Astrocyte (in vitro differentiated cells and primary cell): ENCODE data around the gene BBX. TPM values are rescaled to one million over a fixed set of nuclear protein-coding genes. Genes with fewer than 3 reads are reported as not detected.

ENCODE experiments used
- DNase-seq: peaks from one replicate; pipeline ENCODE4 v3.0.0-alpha.2; 2010; ENCODE audit warnings: low read depth
- FAIRE-seq: peaks from 2 replicates; lab custom pipeline; 2011; peaks lifted over from hg19 to GRCh38; lab: Jason Lieb, UNC
- H2AFZ ChIP-seq: 2 replicates; pipeline ENCODE4 v1.6.0; 2012; ENCODE audit warnings: low read depth, low read length, inconsistent platforms
- H3K27ac ChIP-seq: 2 replicates; pipeline ENCODE4 v1.5.1; 2011; ENCODE audit warnings: low read depth, low read length, inconsistent platforms
- H3K27me3 ChIP-seq: 2 replicates; pipeline ENCODE4 v1.6.0; 2011; ENCODE audit warnings: low read length, inconsistent platforms; ENCODE audit not compliant: insufficient read depth
- H3K36me3 ChIP-seq: 2 replicates; pipeline ENCODE4 v1.5.1; 2011; ENCODE audit warnings: low read length, inconsistent platforms; ENCODE audit not compliant: insufficient read depth
- H3K4me1 ChIP-seq: 2 replicates; pipeline ENCODE4 v1.5.1; 2011; ENCODE audit warnings: low read length, inconsistent platforms; ENCODE audit not compliant: insufficient read depth
- H3K4me2 ChIP-seq: 2 replicates; pipeline ENCODE4 v1.6.0; 2012; ENCODE audit warnings: low read length, inconsistent platforms
- H3K4me3 ChIP-seq: 2 replicates; pipeline ENCODE4 v1.5.1; 2011; ENCODE audit warnings: low read depth, mild to moderate bottlenecking, low read length, inconsistent platforms; ENCODE audit not compliant: insufficient read depth
- H3K79me2 ChIP-seq: 2 replicates; pipeline ENCODE4 v1.6.0; 2012; ENCODE audit warnings: mild to moderate bottlenecking, low read length, inconsistent platforms; ENCODE audit not compliant: insufficient read depth
- H3K9ac ChIP-seq: 2 replicates; pipeline ENCODE4 v1.6.0; 2012; ENCODE audit warnings: mild to moderate bottlenecking, low read length, inconsistent platforms
- H3K9me3 ChIP-seq: 2 replicates; pipeline ENCODE4 v1.5.1; 2012; ENCODE audit warnings: low read depth, mild to moderate bottlenecking, low read length, inconsistent platforms; ENCODE audit not compliant: insufficient read depth
- H4K20me1 ChIP-seq: 2 replicates; pipeline ENCODE4 v1.6.0; 2012; ENCODE audit warnings: low read length, inconsistent platforms; ENCODE audit not compliant: insufficient read depth
- H3K27ac Mint-ChIP-seq: one replicate; pipeline ENCODE4 v1.8.0; 2021; ENCODE audit warnings: mild to moderate bottlenecking, mixed read lengths; ENCODE audit not compliant: unreplicated experiment
- H3K27me3 Mint-ChIP-seq: one replicate; pipeline ENCODE4 v1.8.0; 2021; ENCODE audit warnings: low read depth, mixed read lengths; ENCODE audit not compliant: unreplicated experiment
- H3K36me3 Mint-ChIP-seq: one replicate; pipeline ENCODE4 v1.8.0; 2021; ENCODE audit warnings: low read depth, mixed read lengths; ENCODE audit not compliant: unreplicated experiment
- H3K4me1 Mint-ChIP-seq: one replicate; pipeline ENCODE4 v1.8.0; 2021; ENCODE audit warnings: low read depth, mixed read lengths; ENCODE audit not compliant: unreplicated experiment
- H3K4me3 Mint-ChIP-seq: one replicate; pipeline ENCODE4 v1.8.0; 2021; ENCODE audit warnings: mild to moderate bottlenecking, moderate library complexity, mixed read lengths; ENCODE audit not compliant: unreplicated experiment
- H3K9me3 Mint-ChIP-seq: one replicate; pipeline ENCODE4 v1.8.0; 2021; ENCODE audit warnings: mild to moderate bottlenecking, mixed read lengths; ENCODE audit not compliant: unreplicated experiment
- EZH2 ChIP-seq: IDR thresholded peaks from 2 replicates; pipeline ENCODE4 v1.6.1; 2012; ENCODE audit warnings: mild to moderate bottlenecking, low read length, inconsistent platforms; ENCODE audit not compliant: insufficient read depth
- total RNA-seq: library from RNA; stranded (reverse); gene quantifications from 2 replicates; pipeline ENCODE4 v1.2.1, GENCODE V29; 2021
- TF ChIP-seq, protein P1 (sequence below): IDR thresholded peaks from 2 replicates; pipeline ENCODE4 v1.5.1; 2011; ENCODE audit warnings: low read depth, mild to moderate bottlenecking, inconsistent platforms, low read length, moderate library complexity; ENCODE audit not compliant: insufficient read depth

BBX gene
- total RNA-seq, 1 donor from 2014 or later: 91.6 TPM

DNA sequence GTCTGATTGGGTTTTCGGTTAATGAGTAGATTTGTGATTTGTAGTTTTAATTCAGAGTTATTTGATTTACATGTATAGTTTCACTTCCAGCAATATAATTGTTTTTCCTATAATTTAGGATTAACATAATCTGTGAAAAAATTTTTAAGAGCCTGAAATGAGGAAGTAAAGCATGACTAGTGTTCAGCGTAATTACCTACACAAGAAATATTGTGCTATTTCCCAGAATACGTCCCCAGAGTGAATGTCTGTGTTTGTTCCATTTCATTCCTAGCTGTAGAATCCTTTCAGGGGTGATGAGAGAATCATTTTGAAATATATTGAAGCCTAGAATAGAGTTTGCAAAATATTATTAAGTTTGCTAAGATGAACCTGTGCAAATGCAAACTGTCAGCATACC lies 247.1 kb downstream of the BBX start:
- H3K27me3 ChIP-seq: no peaks in the 10 kb centered on the region
- no peaks in the 10 kb centered on the region for H3K9me3 ChIP-seq
- peaks cover 6% of the 10 kb centered on the region for H3K4me1 Mint-ChIP-seq
- no peak overlapping the region for H3K27ac ChIP-seq
- no peak overlapping the region for H3K9ac ChIP-seq
- no peaks in the 10 kb centered on the region for H3K27me3 Mint-ChIP-seq
- no peak overlapping the region for H3K4me3 ChIP-seq
- DNase-seq: no peak
- no peak overlapping the region for H3K4me3 Mint-ChIP-seq
- H4K20me1 ChIP-seq: no peaks in the 10 kb centered on the region
- FAIRE-seq: no peak
- no peak overlapping the region for H3K4me2 ChIP-seq
- H3K36me3 ChIP-seq: no peaks in the 10 kb centered on the region
- no peaks in the 10 kb centered on the region for H3K79me2 ChIP-seq
- no peak overlapping the region for H2AFZ ChIP-seq
- peaks cover 17% of the 10 kb centered on the region for H3K36me3 Mint-ChIP-seq
- no peaks in the 10 kb centered on the region for H3K4me1 ChIP-seq
- no peak overlapping the region for H3K27ac Mint-ChIP-seq
- no peaks in the 10 kb centered on the region for H3K9me3 Mint-ChIP-seq
- TF ChIP-seq, protein P1, sequence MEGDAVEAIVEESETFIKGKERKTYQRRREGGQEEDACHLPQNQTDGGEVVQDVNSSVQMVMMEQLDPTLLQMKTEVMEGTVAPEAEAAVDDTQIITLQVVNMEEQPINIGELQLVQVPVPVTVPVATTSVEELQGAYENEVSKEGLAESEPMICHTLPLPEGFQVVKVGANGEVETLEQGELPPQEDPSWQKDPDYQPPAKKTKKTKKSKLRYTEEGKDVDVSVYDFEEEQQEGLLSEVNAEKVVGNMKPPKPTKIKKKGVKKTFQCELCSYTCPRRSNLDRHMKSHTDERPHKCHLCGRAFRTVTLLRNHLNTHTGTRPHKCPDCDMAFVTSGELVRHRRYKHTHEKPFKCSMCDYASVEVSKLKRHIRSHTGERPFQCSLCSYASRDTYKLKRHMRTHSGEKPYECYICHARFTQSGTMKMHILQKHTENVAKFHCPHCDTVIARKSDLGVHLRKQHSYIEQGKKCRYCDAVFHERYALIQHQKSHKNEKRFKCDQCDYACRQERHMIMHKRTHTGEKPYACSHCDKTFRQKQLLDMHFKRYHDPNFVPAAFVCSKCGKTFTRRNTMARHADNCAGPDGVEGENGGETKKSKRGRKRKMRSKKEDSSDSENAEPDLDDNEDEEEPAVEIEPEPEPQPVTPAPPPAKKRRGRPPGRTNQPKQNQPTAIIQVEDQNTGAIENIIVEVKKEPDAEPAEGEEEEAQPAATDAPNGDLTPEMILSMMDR: no peak
- no peak for TF ChIP-seq EZH2

DNA sequence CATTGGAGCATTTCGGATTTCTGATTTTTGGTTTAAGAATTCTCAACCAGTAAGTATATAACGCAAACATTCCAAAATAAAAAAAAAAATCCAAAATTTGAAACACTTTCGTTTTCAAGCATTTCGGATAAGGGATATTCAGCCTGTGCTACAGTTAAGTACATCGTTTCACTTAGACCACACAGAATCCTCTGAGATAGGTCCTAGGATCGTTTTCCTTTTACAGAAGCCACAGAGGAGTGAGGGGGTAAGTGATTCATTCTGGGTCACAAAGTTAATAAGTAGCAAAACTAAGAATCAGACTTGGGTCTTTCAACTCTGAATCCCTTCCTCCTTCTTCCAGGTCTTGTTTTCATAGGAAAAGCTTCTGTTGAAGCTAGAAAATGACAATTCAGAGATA lies 249.3 kb downstream of the BBX start:
- Histone ChIP-seq H3K27ac (no peak overlapping the region), H3K4me1 (no peaks in the 10 kb centered on the region), H3K4me3 (no peak overlapping the region), H4K20me1 (no peaks in the 10 kb centered on the region), H3K36me3 (no peaks in the 10 kb centered on the region), H3K79me2 (no peaks in the 10 kb centered on the region), H3K9me3 (no peaks in the 10 kb centered on the region), H3K4me2 (no peak overlapping the region), H2AFZ (no peak overlapping the region), H3K9ac (no peak overlapping the region), H3K27me3 (no peaks in the 10 kb centered on the region)
- Mint-ChIP-seq H3K4me3 (no peak overlapping the region), H3K9me3 (no peaks in the 10 kb centered on the region), H3K4me1 (peaks cover 6% of the 10 kb centered on the region), H3K27me3 (no peaks in the 10 kb centered on the region), H3K36me3 (peaks cover 5% of the 10 kb centered on the region), H3K27ac (no peak overlapping the region)
- no peak for TF ChIP-seq EZH2
- TF ChIP-seq, protein P1: no peak
- DNase-seq (no peak), FAIRE-seq (no peak)

DNA sequence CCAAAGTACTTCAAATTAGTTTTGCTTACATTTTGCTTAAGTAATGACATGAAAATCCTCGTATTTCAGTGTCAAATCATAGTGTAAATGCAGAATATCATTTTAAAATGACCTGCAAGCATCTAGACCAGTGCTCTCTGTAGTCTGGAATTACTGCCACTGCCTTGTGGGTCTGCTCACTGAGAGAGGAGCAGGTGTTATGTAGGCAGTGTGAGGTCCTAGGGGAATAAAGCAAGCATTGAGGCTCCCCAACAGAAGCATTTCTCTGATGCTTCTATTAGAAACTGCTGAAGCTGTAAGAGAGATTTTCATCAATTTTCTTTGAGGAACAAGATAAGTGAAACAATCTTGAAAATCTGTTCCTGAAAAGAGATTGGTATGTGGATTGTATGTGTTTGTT lies 253.2 kb downstream of the BBX start:
- no peaks in the 10 kb centered on the region for H3K9me3 Mint-ChIP-seq
- H3K36me3 Mint-ChIP-seq: peaks cover 6% of the 10 kb centered on the region
- Histone ChIP-seq H3K27me3 (no peaks in the 10 kb centered on the region), H3K9me3 (no peaks in the 10 kb centered on the region), H4K20me1 (no peaks in the 10 kb centered on the region), H3K27ac (no peak overlapping the region), H3K4me1 (no peaks in the 10 kb centered on the region), H3K79me2 (no peaks in the 10 kb centered on the region), H3K4me3 (no peak overlapping the region), H3K36me3 (no peaks in the 10 kb centered on the region), H2AFZ (no peak overlapping the region), H3K4me2 (no peak overlapping the region), H3K9ac (no peak overlapping the region)
- no peak overlapping the region for H3K4me3 Mint-ChIP-seq
- FAIRE-seq (peak; percentile 80), DNase-seq (no peak)
- no peak overlapping the region for H3K27ac Mint-ChIP-seq
- no peaks in the 10 kb centered on the region for H3K27me3 Mint-ChIP-seq
- peaks cover 6% of the 10 kb centered on the region for H3K4me1 Mint-ChIP-seq
- TF ChIP-seq, protein P1: no peak
- TF ChIP-seq EZH2: no peak
